ENCODE results near the gene REEP5. TPM values are rescaled to one million over a fixed set of nuclear protein-coding genes. Genes with fewer than 3 reads are reported as not detected.
"Not testable (repeated sequence)": the region's sequence is repeated elsewhere in the genome, so short reads cannot be mapped to it uniquely, and the experiment has no call there.

The REEP5 gene
- total RNA-seq, 2 donors from 2014 or later = 38.1 to 46.5 TPM

- peaks cover 45% of the 10 kb centered on the region for H3K4me1 Mint-ChIP-seq
- no peaks in the 10 kb centered on the region for H3K27me3 Mint-ChIP-seq
- DNase-seq = peak in 1 of 3 donors; percentile 12
- peak overlapping the region; percentile 98 for H3K4me3 Mint-ChIP-seq
- H3K36me3 Mint-ChIP-seq (ENCODE audit: low read depth) = peaks cover 6% of the 10 kb centered on the region
- no peaks in the 10 kb centered on the region for H3K9me3 ChIP-seq (ENCODE audit: control insufficient read depth, low read length, poor library complexity, severe bottlenecking)
- peak; percentile 43 for ATAC-seq
- H3K27ac Mint-ChIP-seq = peak overlapping the region; percentile 94
These were observed 1.3 kb upstream of the REEP5 start for GRCh38 chr5:112923148-112923917.

GRCh38 chr5:112921026-112921832 lies 798 bp downstream of the REEP5 start:
- peak overlapping the region; percentile 94 for H3K27ac Mint-ChIP-seq
- peak overlapping the region; percentile 98 for H3K4me3 Mint-ChIP-seq
- no peaks in the 10 kb centered on the region for H3K9me3 ChIP-seq (ENCODE audit: control insufficient read depth, low read length, poor library complexity, severe bottlenecking)
- ATAC-seq = peak; percentile 53
- no peaks in the 10 kb centered on the region for H3K27me3 Mint-ChIP-seq
- peak; percentile 28 to 54 (median 49) for DNase-seq
- peaks cover 9% of the 10 kb centered on the region for H3K36me3 Mint-ChIP-seq (ENCODE audit: low read depth)
- peaks cover 49% of the 10 kb centered on the region for H3K4me1 Mint-ChIP-seq

DNA sequence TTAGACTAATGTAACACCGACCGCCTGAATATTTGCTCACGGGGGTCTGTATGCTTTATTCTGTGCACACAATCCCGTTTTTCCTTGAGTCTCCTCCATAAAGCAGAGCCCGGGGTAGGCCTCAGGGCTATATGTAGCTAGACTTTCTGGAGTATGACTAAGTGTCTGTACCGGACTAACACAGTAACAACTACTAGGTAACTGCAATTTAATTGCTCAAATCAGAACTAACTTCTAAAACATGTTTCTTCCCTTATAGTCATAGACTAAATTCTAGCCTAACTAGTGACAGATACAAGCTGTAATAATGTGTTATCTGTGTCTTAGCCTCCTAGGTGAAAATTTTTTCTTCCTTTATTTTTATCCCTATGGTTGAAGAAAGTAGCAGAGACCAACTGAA lies 2.1 kb downstream of the REEP5 start:
- H3K27ac Mint-ChIP-seq = no peak overlapping the region
- peaks cover 13% of the 10 kb centered on the region for H3K36me3 Mint-ChIP-seq (ENCODE audit: low read depth)
- DNase-seq = no peak
- H3K27me3 Mint-ChIP-seq = no peaks in the 10 kb centered on the region
- no peaks in the 10 kb centered on the region for H3K9me3 ChIP-seq (ENCODE audit: control insufficient read depth, low read length, poor library complexity, severe bottlenecking)
- H3K4me3 Mint-ChIP-seq = peak overlapping the region; percentile 41
- peaks cover 58% of the 10 kb centered on the region for H3K4me1 Mint-ChIP-seq
- ATAC-seq = no peak

GRCh38 chr5:112918679-112919078 lies 3.3 kb downstream of the REEP5 start:
- no peaks in the 10 kb centered on the region for H3K9me3 ChIP-seq (ENCODE audit: control insufficient read depth, low read length, poor library complexity, severe bottlenecking)
- no peak for DNase-seq
- no peak overlapping the region for H3K4me3 Mint-ChIP-seq
- H3K27me3 Mint-ChIP-seq = no peaks in the 10 kb centered on the region
- peaks cover 13% of the 10 kb centered on the region for H3K36me3 Mint-ChIP-seq (ENCODE audit: low read depth)
- ATAC-seq = no peak
- H3K4me1 Mint-ChIP-seq = peaks cover 53% of the 10 kb centered on the region
- H3K27ac Mint-ChIP-seq = peak overlapping the region; percentile 82

- Mint-ChIP-seq H3K27me3 (no peaks in the 10 kb centered on the region), H3K4me3 (no peak overlapping the region), H3K4me1 (peaks cover 49% of the 10 kb centered on the region), H3K36me3 (ENCODE audit: low read depth) (peaks cover 13% of the 10 kb centered on the region), H3K27ac (peak overlapping the region; percentile 82)
- no peak for ATAC-seq
- no peak for DNase-seq
- no peaks in the 10 kb centered on the region for H3K9me3 ChIP-seq (ENCODE audit: control insufficient read depth, low read length, poor library complexity, severe bottlenecking)
These were observed 3.9 kb downstream of the REEP5 start for GRCh38 chr5:112918136-112918535.

- H3K27me3 Mint-ChIP-seq = no peaks in the 10 kb centered on the region
- no peak for ATAC-seq
- peaks cover 13% of the 10 kb centered on the region for H3K36me3 Mint-ChIP-seq (ENCODE audit: low read depth)
- H3K4me1 Mint-ChIP-seq = peaks cover 48% of the 10 kb centered on the region
- H3K27ac Mint-ChIP-seq = peak overlapping the region; percentile 82
- DNase-seq = no peak
- no peaks in the 10 kb centered on the region for H3K9me3 ChIP-seq (ENCODE audit: control insufficient read depth, low read length, poor library complexity, severe bottlenecking)
- H3K4me3 Mint-ChIP-seq = peak overlapping the region; percentile 46
These were observed 4.5 kb downstream of the REEP5 start for GRCh38 chr5:112917453-112917995.

GRCh38 chr5:112915831-112916230 lies 6.2 kb downstream of the REEP5 start:
- Mint-ChIP-seq H3K36me3 (ENCODE audit: low read depth) (peaks cover 10% of the 10 kb centered on the region), H3K27me3 (no peaks in the 10 kb centered on the region), H3K27ac (peak overlapping the region; percentile 82), H3K4me3 (peak overlapping the region; percentile 50), H3K4me1 (peaks cover 53% of the 10 kb centered on the region)
- ATAC-seq (peak; percentile 52), DNase-seq (no peak)
- H3K9me3 ChIP-seq (ENCODE audit: control insufficient read depth, low read length, poor library complexity, severe bottlenecking) = no peaks in the 10 kb centered on the region

DNA sequence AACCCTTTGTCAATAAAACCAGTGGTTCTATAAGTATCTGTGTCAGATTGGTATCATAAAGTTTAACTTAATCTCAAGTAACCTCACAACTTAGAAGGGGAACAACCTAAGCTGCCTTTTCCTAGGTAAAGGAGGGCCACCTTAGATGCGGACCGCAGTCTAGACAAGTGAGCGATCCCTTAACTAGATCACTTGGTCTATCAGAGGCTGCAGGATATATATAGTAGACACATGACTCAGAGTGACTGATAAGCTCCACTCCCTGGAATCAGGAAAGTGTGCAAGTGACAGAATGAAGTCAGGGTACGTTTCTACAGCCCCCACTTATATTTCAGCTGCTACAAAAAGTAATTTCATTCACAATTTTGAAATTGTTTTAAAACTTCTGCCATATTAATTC lies 7.4 kb downstream of the REEP5 start:
- Mint-ChIP-seq H3K27me3 (no peaks in the 10 kb centered on the region), H3K27ac (no peak overlapping the region), H3K4me1 (peaks cover 55% of the 10 kb centered on the region), H3K36me3 (ENCODE audit: low read depth) (peaks cover 10% of the 10 kb centered on the region), H3K4me3 (no peak overlapping the region)
- ATAC-seq (no peak), DNase-seq (no peak)
- no peaks in the 10 kb centered on the region for H3K9me3 ChIP-seq (ENCODE audit: control insufficient read depth, low read length, poor library complexity, severe bottlenecking)

- H3K27me3 Mint-ChIP-seq = no peaks in the 10 kb centered on the region
- H3K4me1 Mint-ChIP-seq = peaks cover 33% of the 10 kb centered on the region
- no peaks in the 10 kb centered on the region for H3K36me3 Mint-ChIP-seq (ENCODE audit: low read depth)
These were observed 11.5 kb downstream of the REEP5 start for GRCh38 chr5:112910529-112910928.

DNA sequence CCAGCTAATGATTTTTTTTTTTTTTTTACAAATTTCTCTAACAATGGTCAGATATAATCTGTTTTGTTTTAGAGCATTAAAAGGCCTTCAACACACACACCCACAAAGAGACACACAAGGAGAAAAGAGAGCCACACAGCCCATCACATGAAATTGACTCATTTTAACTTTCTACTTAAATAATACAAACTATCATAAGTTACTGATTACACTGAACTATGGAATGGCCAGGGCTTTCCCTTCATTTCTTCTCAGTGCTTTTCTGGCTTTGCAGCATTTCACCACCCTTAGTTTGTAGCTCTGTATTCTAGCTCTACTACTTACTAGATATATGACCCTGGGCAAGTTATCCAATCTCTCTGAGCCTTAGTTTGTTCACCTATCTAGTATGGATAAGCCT lies 13.2 kb downstream of the REEP5 start:
- ATAC-seq (no peak), DNase-seq (no peak)
- no peaks in the 10 kb centered on the region for H3K27me3 Mint-ChIP-seq
- no peaks in the 10 kb centered on the region for H3K9me3 ChIP-seq (ENCODE audit: control insufficient read depth, low read length, poor library complexity, severe bottlenecking)
- no peaks in the 10 kb centered on the region for H3K36me3 Mint-ChIP-seq (ENCODE audit: low read depth)
- no peak overlapping the region for H3K4me3 Mint-ChIP-seq
- H3K27ac Mint-ChIP-seq = peak overlapping the region; percentile 93
- peaks cover 35% of the 10 kb centered on the region for H3K4me1 Mint-ChIP-seq

More at GRCh38 chr5:112910529-112910928, 11.5 kb downstream of the REEP5 start:
- ATAC-seq = no peak
- H3K9me3 ChIP-seq (ENCODE audit: control insufficient read depth, low read length, poor library complexity, severe bottlenecking) = no peaks in the 10 kb centered on the region
- no peak for DNase-seq
- H3K4me3 Mint-ChIP-seq = no peak overlapping the region
- H3K27ac Mint-ChIP-seq = no peak overlapping the region

DNA sequence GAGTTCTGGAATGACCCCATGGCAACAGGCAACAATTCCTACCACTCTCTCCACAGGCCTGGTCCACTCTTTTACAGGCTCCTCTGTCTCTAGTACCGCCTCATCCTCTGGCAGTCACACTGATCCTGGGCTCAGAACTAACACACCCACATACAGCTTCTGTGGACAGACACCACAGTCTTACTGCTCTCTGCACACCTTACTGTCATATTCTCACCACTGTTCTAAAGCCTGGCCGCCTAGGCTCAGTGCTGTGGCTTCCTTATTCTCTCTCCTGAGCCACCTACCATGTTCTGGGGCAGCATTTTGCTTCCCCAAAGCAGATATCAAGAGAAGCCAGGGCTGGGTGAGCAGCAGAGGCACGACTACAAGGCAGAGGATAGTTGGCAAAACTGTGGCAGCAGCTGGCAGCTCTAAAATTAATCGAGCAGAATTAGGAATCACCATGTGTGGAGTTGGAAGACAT lies 14.8 kb downstream of the REEP5 start:
- Mint-ChIP-seq H3K4me3 (no peak overlapping the region), H3K4me1 (peaks cover 34% of the 10 kb centered on the region), H3K36me3 (ENCODE audit: low read depth) (no peaks in the 10 kb centered on the region), H3K27ac (peak overlapping the region; percentile 54), H3K27me3 (no peaks in the 10 kb centered on the region)
- DNase-seq (no peak), ATAC-seq (no peak)
- no peaks in the 10 kb centered on the region for H3K9me3 ChIP-seq (ENCODE audit: control insufficient read depth, low read length, poor library complexity, severe bottlenecking)

- Mint-ChIP-seq H3K4me1 (peaks cover 31% of the 10 kb centered on the region), H3K27me3 (no peaks in the 10 kb centered on the region), H3K4me3 (no peak overlapping the region), H3K27ac (peak overlapping the region; percentile 54), H3K36me3 (ENCODE audit: low read depth) (no peaks in the 10 kb centered on the region)
- ATAC-seq (no peak), DNase-seq (no peak)
- H3K9me3 ChIP-seq (ENCODE audit: control insufficient read depth, low read length, poor library complexity, severe bottlenecking) = no peaks in the 10 kb centered on the region
These were observed 15.4 kb downstream of the REEP5 start for GRCh38 chr5:112906637-112907036.

GRCh38 chr5:112904996-112905395 lies 17.0 kb downstream of the REEP5 start:
- H3K4me3 Mint-ChIP-seq; H3K36me3 Mint-ChIP-seq (ENCODE audit: low read depth); DNase-seq; H3K27ac Mint-ChIP-seq; H3K27me3 Mint-ChIP-seq; H3K9me3 ChIP-seq (ENCODE audit: control insufficient read depth, low read length, poor library complexity, severe bottlenecking); ATAC-seq: not testable (repeated sequence)
- H3K4me1 Mint-ChIP-seq = peaks cover 25% of the 10 kb centered on the region

Measured in T-helper 17 cell (primary cell).